ENCODE measurements around the gene SPATA6. TPM values are rescaled to one million over a fixed set of nuclear protein-coding genes. Genes with fewer than 3 reads are reported as not detected.
"Not testable (repeated sequence)": the region's sequence is repeated elsewhere in the genome, so short reads cannot be mapped to it uniquely, and the experiment has no call there.

SPATA6 gene
- total RNA-seq = 10 to 100 TPM; 12.2 to 23.2 TPM

DNA sequence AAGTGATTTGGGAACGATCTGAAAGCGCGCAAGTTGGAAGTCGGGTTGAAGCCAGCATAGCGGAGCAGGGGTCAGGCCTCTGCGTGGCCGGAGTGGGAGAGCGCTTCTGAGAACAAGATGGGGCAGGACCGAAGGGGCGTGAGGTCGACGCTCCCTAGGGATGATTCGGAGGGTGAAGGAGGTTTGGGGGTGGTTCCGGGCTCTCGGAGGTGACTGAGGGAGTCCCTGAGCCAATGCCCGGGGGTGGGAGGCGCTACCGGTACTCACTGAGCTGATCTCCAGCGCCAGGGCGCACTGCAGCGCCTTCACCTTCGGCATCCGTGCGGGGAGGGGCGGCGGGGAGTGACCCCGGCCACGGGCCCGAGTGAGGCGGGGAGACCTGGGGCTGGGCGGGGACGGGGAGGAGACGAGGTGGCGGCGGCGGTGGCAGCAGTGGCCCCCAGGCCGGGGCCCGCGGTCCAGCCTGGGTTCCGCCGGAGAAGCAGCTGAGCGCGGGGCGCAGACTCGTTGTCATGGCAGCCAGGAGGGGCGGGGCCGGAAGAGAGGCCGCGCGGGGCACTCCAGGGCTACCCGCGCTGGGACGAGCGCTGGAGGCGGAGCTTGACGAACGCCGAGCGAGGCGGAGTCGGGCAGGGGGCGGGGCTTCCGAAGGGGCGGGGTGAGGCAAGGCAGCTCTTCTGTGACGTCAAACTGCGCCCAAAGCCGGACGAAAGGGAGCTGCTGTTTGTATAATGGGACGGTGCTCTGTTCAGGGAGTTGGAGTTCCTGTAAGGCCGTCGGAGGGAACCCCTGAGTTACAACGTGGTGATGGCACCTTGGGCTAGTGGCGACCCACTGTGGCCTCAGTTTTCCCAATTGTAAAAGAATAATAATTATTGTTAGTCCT, at the start of gene SPATA6:
Gene SPATA6 (minus strand): TSS at position 514 of the 886 bp plus-strand sequence. CDS start 196 bp downstream, at position 318.
- intact Hi-C loops (cut with DNase I) = loop anchor here (10.0 kb wide), 1 partner anchor 717 kb away; no protein-coding TSS in a partner anchor
- peak within 1 kb of the TSS; percentile 64 to 77 for H3K4me3 ChIP-seq
- H3K36me3 ChIP-seq = no peaks in the 10 kb centered on the region
- peak; percentile 97 for DNase-seq (ENCODE audit: low spot score)
- H3K27ac ChIP-seq = peak within 1 kb of the TSS; percentile 89 to 94
- TF ChIP-seq POLR2A (IDR thresholded peaks at IDR 0.05) (peak; percentile 86), POLR2AphosphoS5 (IDR thresholded peaks at IDR 0.05) (peak; percentile 96)
- TF ChIP-seq, protein P1, sequence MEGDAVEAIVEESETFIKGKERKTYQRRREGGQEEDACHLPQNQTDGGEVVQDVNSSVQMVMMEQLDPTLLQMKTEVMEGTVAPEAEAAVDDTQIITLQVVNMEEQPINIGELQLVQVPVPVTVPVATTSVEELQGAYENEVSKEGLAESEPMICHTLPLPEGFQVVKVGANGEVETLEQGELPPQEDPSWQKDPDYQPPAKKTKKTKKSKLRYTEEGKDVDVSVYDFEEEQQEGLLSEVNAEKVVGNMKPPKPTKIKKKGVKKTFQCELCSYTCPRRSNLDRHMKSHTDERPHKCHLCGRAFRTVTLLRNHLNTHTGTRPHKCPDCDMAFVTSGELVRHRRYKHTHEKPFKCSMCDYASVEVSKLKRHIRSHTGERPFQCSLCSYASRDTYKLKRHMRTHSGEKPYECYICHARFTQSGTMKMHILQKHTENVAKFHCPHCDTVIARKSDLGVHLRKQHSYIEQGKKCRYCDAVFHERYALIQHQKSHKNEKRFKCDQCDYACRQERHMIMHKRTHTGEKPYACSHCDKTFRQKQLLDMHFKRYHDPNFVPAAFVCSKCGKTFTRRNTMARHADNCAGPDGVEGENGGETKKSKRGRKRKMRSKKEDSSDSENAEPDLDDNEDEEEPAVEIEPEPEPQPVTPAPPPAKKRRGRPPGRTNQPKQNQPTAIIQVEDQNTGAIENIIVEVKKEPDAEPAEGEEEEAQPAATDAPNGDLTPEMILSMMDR (IDR thresholded peaks at IDR 0.05) = no peak
- H3K27me3 ChIP-seq (replicated peaks; ENCODE audit: insufficient read depth) = no peaks in the 10 kb centered on the region
- H3K9me3 ChIP-seq = no peaks in the 10 kb centered on the region
- H3K4me1 ChIP-seq (replicated peaks) = no peaks in the 10 kb centered on the region
- 2% methylated on average over 60 of the region's 73 CpGs for WGBS

GRCh38 chr1:48519896-48520295, 47.9 kb upstream of the SPATA6 start:
- H3K4me1 ChIP-seq (replicated peaks); H3K27ac ChIP-seq; H3K4me3 ChIP-seq; H3K36me3 ChIP-seq; DNase-seq (ENCODE audit: low spot score); intact Hi-C loops (cut with DNase I); H3K9me3 ChIP-seq; H3K27me3 ChIP-seq (replicated peaks; ENCODE audit: insufficient read depth): not testable (repeated sequence)
- WGBS = 93% methylated on average over 6 of the region's 6 CpGs

DNA sequence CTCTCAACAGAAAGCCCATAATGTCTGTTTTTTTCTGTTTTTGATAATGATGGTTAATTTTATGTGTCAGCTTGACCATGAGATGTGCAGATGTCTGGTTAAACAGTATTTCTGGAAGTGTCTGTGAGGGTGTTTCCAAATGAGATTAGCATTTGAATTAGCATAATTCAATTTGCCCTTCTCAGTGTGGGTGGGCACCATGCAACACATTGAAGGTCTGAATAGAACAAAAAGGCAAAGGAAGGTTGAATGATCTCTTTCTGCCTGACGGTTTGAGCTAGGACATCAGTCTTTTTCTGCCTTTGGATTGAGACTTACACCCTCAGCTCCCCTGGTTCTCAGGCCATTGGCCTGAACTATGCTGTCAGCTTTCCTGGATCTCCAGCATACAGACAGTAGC, 34.9 kb upstream of the SPATA6 start:
- no peaks in the 10 kb centered on the region for H3K4me1 ChIP-seq (replicated peaks)
- TF ChIP-seq POLR2A (IDR thresholded peaks at IDR 0.05) = no peak
- no peak for TF ChIP-seq POLR2AphosphoS5 (IDR thresholded peaks at IDR 0.05)
- TF ChIP-seq, protein P1 (IDR thresholded peaks at IDR 0.05) = no peak
- H3K9me3 ChIP-seq = no peaks in the 10 kb centered on the region
- H3K4me3 ChIP-seq = no peak overlapping the region
- intact Hi-C loops (cut with DNase I) = no loop called here
- H3K36me3 ChIP-seq = no peaks in the 10 kb centered on the region
- DNase-seq (ENCODE audit: low spot score) = no peak
- H3K27ac ChIP-seq = no peak overlapping the region
- H3K27me3 ChIP-seq (replicated peaks; ENCODE audit: insufficient read depth) = no peaks in the 10 kb centered on the region
- 50% methylated on average over 1 of the region's 1 CpG for whole genome bisulfite sequencing

GRCh38 chr1:48500541-48501450, 28.8 kb upstream of the SPATA6 start:
- intact Hi-C loops (cut with DNase I) = no loop called here
- H3K36me3 ChIP-seq = no peaks in the 10 kb centered on the region
- TF ChIP-seq POLR2AphosphoS5 (IDR thresholded peaks at IDR 0.05) (no peak), POLR2A (IDR thresholded peaks at IDR 0.05) (no peak)
- TF ChIP-seq, protein P1 (IDR thresholded peaks at IDR 0.05) = no peak
- no peaks in the 10 kb centered on the region for H3K9me3 ChIP-seq
- H3K4me3 ChIP-seq = no peak overlapping the region
- 70% methylated on average over 12 of the region's 12 CpGs for WGBS
- no peaks in the 10 kb centered on the region for H3K4me1 ChIP-seq (replicated peaks)
- H3K27me3 ChIP-seq (replicated peaks; ENCODE audit: insufficient read depth) = no peaks in the 10 kb centered on the region
- DNase-seq (ENCODE audit: low spot score) = no peak
- H3K27ac ChIP-seq = no peak overlapping the region

DNA sequence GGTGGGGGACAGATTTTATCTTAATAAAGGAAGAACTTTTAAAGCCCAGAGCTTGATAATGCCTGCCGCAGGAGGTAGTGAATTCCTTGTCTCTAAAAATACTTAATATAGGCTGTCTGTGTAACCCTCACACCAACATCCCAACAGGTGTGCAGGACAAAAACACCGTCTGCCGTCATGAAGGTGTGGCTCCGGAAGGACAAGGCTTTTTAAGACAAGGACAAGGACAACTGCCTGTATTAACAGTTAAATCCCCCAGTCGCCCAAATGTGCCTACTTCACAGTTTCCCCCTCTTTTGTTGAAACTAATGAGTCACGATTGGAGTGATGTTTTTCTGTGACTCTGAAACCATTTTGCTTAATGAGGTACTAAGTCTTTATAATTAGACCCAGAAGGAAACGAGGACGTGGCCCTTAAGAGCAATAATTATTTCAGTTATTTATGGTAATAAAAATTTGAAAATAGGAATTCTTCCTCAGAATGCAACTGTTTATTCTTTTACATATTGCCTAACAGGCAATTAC, 27.3 kb upstream of the SPATA6 start:
- intact Hi-C loops (cut with DNase I) = loop anchor here (10.0 kb wide), 1 partner anchor 144 kb away; no protein-coding TSS in a partner anchor
- no peaks in the 10 kb centered on the region for H3K36me3 ChIP-seq
- no peak overlapping the region for H3K4me3 ChIP-seq
- 87% methylated on average over 8 of the region's 8 CpGs for WGBS
- H3K4me1 ChIP-seq (replicated peaks) = no peaks in the 10 kb centered on the region
- H3K27me3 ChIP-seq (replicated peaks; ENCODE audit: insufficient read depth) = no peaks in the 10 kb centered on the region
- H3K9me3 ChIP-seq = no peaks in the 10 kb centered on the region
- TF ChIP-seq POLR2A (IDR thresholded peaks at IDR 0.05) = no peak
- TF ChIP-seq, protein P1 (IDR thresholded peaks at IDR 0.05) = no peak
- TF ChIP-seq POLR2AphosphoS5 (IDR thresholded peaks at IDR 0.05) = no peak
- DNase-seq (ENCODE audit: low spot score) = no peak
- H3K27ac ChIP-seq = no peak overlapping the region
